Activated CD8-positive, alpha-beta memory T cell treated with anti-CD3 and anti-CD28 coated beads, Interleukin-2, amount 50 U/mL, for 48 hours (primary cell): ENCODE measurements around the gene MRPS31.
A peak's percentile ranks its signal among the peaks of the same experiment; 100 is the strongest.
"Not testable (repeated sequence)": the region's sequence is repeated elsewhere in the genome, so short reads cannot be mapped to it uniquely, and the experiment has no call there.

Source experiments
- DNase-seq: peaks from one replicate; pipeline ENCODE4 v3.0.0-alpha.2; 2020

The MRPS31 gene

GRCh38 chr13:40789275-40790153, 18.5 kb upstream of the MRPS31 start, which contains the start of gene SLC25A15:
Gene SLC25A15 (plus strand): TSS chr13:40789611. CDS start chr13:40793227, 3,616 bp downstream.
- peak; percentile 87 for DNase-seq

- not testable (repeated sequence) for DNase-seq
These were observed 17.7 kb upstream of the MRPS31 start for GRCh38 chr13:40788540-40789274.

- DNase-seq = no peak
These were observed 16.1 kb upstream of the MRPS31 start for GRCh38 chr13:40787062-40787461.

- no peak for DNase-seq
These were observed 15.6 kb upstream of the MRPS31 start for GRCh38 chr13:40786568-40786996.

- no peak for DNase-seq
These were observed 13.6 kb upstream of the MRPS31 start for GRCh38 chr13:40784540-40784939.

- DNase-seq = not testable (repeated sequence)
These were observed 12.0 kb upstream of the MRPS31 start for GRCh38 chr13:40782971-40783370.

GRCh38 chr13:40781717-40782116, 10.7 kb upstream of the MRPS31 start:
- DNase-seq = no peak

GRCh38 chr13:40780822-40781401, 9.9 kb upstream of the MRPS31 start:
- no peak for DNase-seq

GRCh38 chr13:40779796-40780285, 8.9 kb upstream of the MRPS31 start:
- no peak for DNase-seq

- no peak for DNase-seq
These were observed 8.1 kb upstream of the MRPS31 start for GRCh38 chr13:40779049-40779448.

- no peak for DNase-seq
These were observed 6.8 kb upstream of the MRPS31 start for GRCh38 chr13:40777809-40778175.

GRCh38 chr13:40777166-40777808, 6.3 kb upstream of the MRPS31 start:
- no peak for DNase-seq

- peak; percentile 74 for DNase-seq
These were observed 5.7 kb upstream of the MRPS31 start for GRCh38 chr13:40776681-40777165.

- DNase-seq = no peak
These were observed 5.2 kb upstream of the MRPS31 start for GRCh38 chr13:40776232-40776631.

GRCh38 chr13:40774672-40775071, 3.7 kb upstream of the MRPS31 start:
- DNase-seq = no peak

- no peak for DNase-seq
These were observed 1.9 kb upstream of the MRPS31 start for GRCh38 chr13:40772765-40773473.

- no peak for DNase-seq
These were observed 419 bp downstream of the MRPS31 start for GRCh38 chr13:40770609-40770933.

GRCh38 chr13:40769970-40770369, 1.0 kb downstream of the MRPS31 start:
- DNase-seq = no peak

- no peak for DNase-seq
These were observed 5.4 kb downstream of the MRPS31 start for GRCh38 chr13:40765602-40766001.

GRCh38 chr13:40764587-40765403, 6.2 kb downstream of the MRPS31 start:
- DNase-seq = no peak

GRCh38 chr13:40762849-40763248, 8.1 kb downstream of the MRPS31 start:
- no peak for DNase-seq
